ENCODE results near the gene TAF4. TPM values are rescaled to one million over a fixed set of nuclear protein-coding genes. Genes with fewer than 3 reads are reported as not detected.

The TAF4 gene
- total RNA-seq, 4 donors from 2014 or later, result 13.9 to 22.0 (median 18.6) TPM

GRCh38 chr20:61934716-61935530 is 130.8 kb downstream of the TAF4 start:
- 45 to 56% methylated on average over 23 to 24 of the region's 24 CpGs for WGBS, 2 donors
- Histone ChIP-seq H3K36me3 (no peaks in the 10 kb centered on the region), H3K27ac (no peak overlapping the region), H3K9me3 (no peaks in the 10 kb centered on the region), H3K4me1 (no peaks in the 10 kb centered on the region), H3K27me3 (no peaks in the 10 kb centered on the region), H3K4me3 (replicated peaks in 1 of 3) (no peak overlapping the region)
- intact Hi-C loops (cut with DNase I), result no loop called here
- no peak for TF ChIP-seq POLR2A (IDR thresholded peaks at IDR 0.05)
- no peak for TF ChIP-seq CTCF (IDR thresholded peaks at IDR 0.05)
- no peak for DNase-seq

- WGBS, 2 donors, result 70 to 78% methylated on average over 8 to 33 of the region's 36 CpGs
- DNase-seq, result no peak
- intact Hi-C loops (cut with DNase I), result no loop called here
- Histone ChIP-seq H3K27ac (no peak overlapping the region), H3K9me3 (no peaks in the 10 kb centered on the region), H3K4me1 (no peaks in the 10 kb centered on the region), H3K27me3 (no peaks in the 10 kb centered on the region), H3K36me3 (no peaks in the 10 kb centered on the region), H3K4me3 (replicated peaks in 1 of 3) (no peak overlapping the region)
- no peak for TF ChIP-seq CTCF (IDR thresholded peaks at IDR 0.05)
These were observed 131.5 kb downstream of the TAF4 start for GRCh38 chr20:61933951-61934715.

GRCh38 chr20:61933481-61933950 is 132.2 kb downstream of the TAF4 start:
- H3K36me3 ChIP-seq, result no peaks in the 10 kb centered on the region
- TF ChIP-seq CTCF (IDR thresholded peaks at IDR 0.05) (no peak), POLR2A (IDR thresholded peaks at IDR 0.05) (no peak)
- WGBS, 2 donors, result 46 to 61% methylated on average over 13 to 14 of the region's 17 CpGs
- intact Hi-C loops (cut with DNase I), result no loop called here
- H3K27me3 ChIP-seq, result no peaks in the 10 kb centered on the region
- H3K4me3 ChIP-seq (replicated peaks in 1 of 3), result no peak overlapping the region
- no peak overlapping the region for H3K27ac ChIP-seq
- DNase-seq, result no peak
- H3K9me3 ChIP-seq, result no peaks in the 10 kb centered on the region
- H3K4me1 ChIP-seq, result no peaks in the 10 kb centered on the region

- Histone ChIP-seq H3K4me1 (no peaks in the 10 kb centered on the region), H3K9me3 (no peaks in the 10 kb centered on the region), H3K27me3 (no peaks in the 10 kb centered on the region), H3K4me3 (replicated peaks in 1 of 3) (no peak overlapping the region), H3K36me3 (no peaks in the 10 kb centered on the region), H3K27ac (no peak overlapping the region)
- intact Hi-C loops (cut with DNase I), result no loop called here
- TF ChIP-seq CTCF (IDR thresholded peaks at IDR 0.05) (no peak), POLR2A (IDR thresholded peaks at IDR 0.05) (no peak)
- no peak for DNase-seq
- WGBS, 2 donors, result 88 to 90% methylated on average over 15 to 36 of the region's 38 CpGs
These were observed 132.8 kb downstream of the TAF4 start for GRCh38 chr20:61932711-61933480.

Data from thyroid gland (tissue), 4 donors.